H1 (cell line): ENCODE data around the gene HDAC9. TPM values are rescaled to one million over a fixed set of nuclear protein-coding genes. Genes with fewer than 3 reads are reported as not detected.

Experiments
- CTCF ChIA-PET: fragments of 300-600 bp; sonication (Branson Sonifier 250); formaldehyde crosslinking; loops from one replicate; lab custom pipeline; 2021; ENCODE audit not compliant: partially characterized antibody; lab: Charles Lee
- POLR2A ChIA-PET: fragments of 300-600 bp; sonication (Branson Sonifier 250); formaldehyde crosslinking; loops from one replicate; lab custom pipeline; 2021; ENCODE audit warnings: inconsistent platforms; ENCODE audit not compliant: partially characterized antibody; lab: Charles Lee
- DNase-seq, 2 experiments: peaks; one replicate each; pipeline versions ENCODE4 v3.0.0 to v3.0.0-alpha.2; 2010 to 2022; ENCODE audit warnings: low spot score in 2 of 2, low read depth in 1 of 2, mixed read lengths in 1 of 2
- FAIRE-seq: peaks from 2 replicates; lab custom pipeline; 2011; peaks lifted over from hg19 to GRCh38; lab: Jason Lieb, UNC
- H2AFZ ChIP-seq: 2 replicates; pipeline ENCODE4 v1.8.1; 2012; ENCODE audit warnings: low read length, inconsistent platforms
- H2AK5ac ChIP-seq: 2 replicates; pipeline ENCODE4 v1.6.1; 2013; ENCODE audit warnings: low read depth, low read length
- H2BK120ac ChIP-seq: replicated peaks from 2 replicates; pipeline ENCODE3; 2013; ENCODE audit warnings: low read depth, low read length, inconsistent platforms
- H2BK12ac ChIP-seq: 2 replicates; pipeline ENCODE4 v1.6.1; 2013; ENCODE audit warnings: low read depth, low read length
- H2BK15ac ChIP-seq: 2 replicates; pipeline ENCODE4 v1.6.1; 2013; ENCODE audit warnings: low read length
- H2BK20ac ChIP-seq: 2 replicates; pipeline ENCODE4 v1.6.1; 2013; ENCODE audit warnings: low read length
- H2BK5ac ChIP-seq: 2 replicates; pipeline ENCODE4 v1.6.1; 2013; ENCODE audit warnings: low read depth, low read length
- H3K14ac ChIP-seq: 2 replicates; pipeline ENCODE4 v1.6.1; 2013; ENCODE audit warnings: inconsistent platforms; ENCODE audit not compliant: insufficient read length
- H3K18ac ChIP-seq: 2 replicates; pipeline ENCODE4 v1.6.1; 2013; ENCODE audit warnings: low read length; ENCODE audit errors: extremely low read depth
- H3K23ac ChIP-seq: 2 replicates; pipeline ENCODE4 v1.6.1; 2013; ENCODE audit warnings: inconsistent platforms; ENCODE audit not compliant: insufficient read length
- H3K23me2 ChIP-seq: 2 replicates; pipeline ENCODE4 v1.6.1; 2013; ENCODE audit warnings: low read depth, low read length
- H3K27ac ChIP-seq: 2 replicates; pipeline ENCODE4 v1.6.1; 2011; ENCODE audit warnings: low read depth, low read length, inconsistent platforms
- H3K27me3 ChIP-seq, 4 experiments: replicated peaks in 1 of 4; 1 replicate in 1 of 4; 2 replicates in 3 of 4; pipeline versions ENCODE4 v1.6.1 to v1.8.1; 2011 to 2013; ENCODE audit warnings: low read length in 3 of 4, mild to moderate bottlenecking in 3 of 4, inconsistent platforms in 2 of 4, mixed read lengths in 2 of 4, moderate library complexity in 1 of 4; ENCODE audit not compliant: control insufficient read depth in 3 of 4, insufficient read depth in 3 of 4; ENCODE audit errors: extremely low read depth in 1 of 4
- H3K36me3 ChIP-seq, 4 experiments: 2 replicates each; pipeline versions ENCODE4 v1.6.1 to v1.8.1; 2011 to 2013; ENCODE audit warnings: mild to moderate bottlenecking in 4 of 4, low read length in 3 of 4, moderate library complexity in 2 of 4, control low read depth in 1 of 4, inconsistent platforms in 1 of 4; ENCODE audit not compliant: insufficient read depth in 4 of 4, control insufficient read depth in 2 of 4
- H3K4ac ChIP-seq: replicated peaks from 2 replicates; pipeline ENCODE3; 2013; ENCODE audit warnings: low read length, low read depth, mixed read lengths, inconsistent platforms; ENCODE audit not compliant: insufficient read length
- H3K4me1 ChIP-seq, 4 experiments: replicated peaks in 1 of 4; 1 replicate in 1 of 4; 2 replicates in 3 of 4; pipeline versions ENCODE4 v1.6.1 to v1.8.1; 2011 to 2013; ENCODE audit warnings: low read length in 3 of 4, inconsistent platforms in 2 of 4, mixed read lengths in 1 of 4; ENCODE audit not compliant: insufficient read depth in 4 of 4, control insufficient read depth in 3 of 4
- H3K4me2 ChIP-seq, 2 experiments: 2 replicates each; pipeline versions ENCODE4 v1.6.1 to v1.8.1; 2011 to 2013; ENCODE audit warnings: low read depth in 2 of 2, low read length in 2 of 2, control low read depth in 1 of 2, inconsistent platforms in 1 of 2, mild to moderate bottlenecking in 1 of 2; ENCODE audit not compliant: insufficient read depth in 1 of 2
- H3K4me3 ChIP-seq, 4 experiments: fragments of 200-600, 300-600 bp in 1 of 4; sonication (generic), shearing (Covaris generic), sonication (Bioruptor Twin) in 1 of 4; 2 replicates each; pipeline versions ENCODE4 v1.5.1 to v1.8.1; 2011 to 2016; ENCODE audit warnings: low read length in 4 of 4, low read depth in 3 of 4, control low read depth in 2 of 4, inconsistent platforms in 2 of 4, mild to moderate bottlenecking in 2 of 4, mixed read lengths in 1 of 4, moderate library complexity in 1 of 4; ENCODE audit not compliant: insufficient read depth in 2 of 4; ENCODE audit errors: extremely low read depth in 1 of 4
- H3K56ac ChIP-seq: replicated peaks from 2 replicates; pipeline ENCODE3; 2013; ENCODE audit warnings: low read depth, mild to moderate bottlenecking, mixed read lengths, low read length, inconsistent platforms; ENCODE audit not compliant: insufficient read length
- H3K79me1 ChIP-seq: 2 replicates; pipeline ENCODE4 v1.6.1; 2013; ENCODE audit warnings: low read depth, low read length, control low read depth
- H3K79me2 ChIP-seq, 2 experiments: 2 replicates each; pipeline versions ENCODE4 v1.6.1 to v1.8.1; 2012 to 2013; ENCODE audit warnings: low read length in 2 of 2, mild to moderate bottlenecking in 2 of 2, inconsistent platforms in 1 of 2; ENCODE audit not compliant: insufficient read depth in 2 of 2, control insufficient read depth in 1 of 2
- H3K9ac ChIP-seq, 4 experiments: replicated peaks in 1 of 4; 1 replicate in 1 of 4; 2 replicates in 3 of 4; pipeline versions ENCODE4 v1.6.1 to v1.8.1; 2011 to 2013; ENCODE audit warnings: low read depth in 3 of 4, low read length in 3 of 4, control low read depth in 2 of 4, mild to moderate bottlenecking in 2 of 4, moderate library complexity in 2 of 4, inconsistent platforms in 1 of 4; ENCODE audit errors: extremely low read depth in 1 of 4
- H3K9me3 ChIP-seq, 2 experiments: 2 replicates each; pipeline versions ENCODE4 v1.6.1 to v1.8.1; 2012 to 2013; ENCODE audit warnings: mild to moderate bottlenecking in 2 of 2, moderate library complexity in 2 of 2, control low read depth in 1 of 2, inconsistent platforms in 1 of 2, low read depth in 1 of 2, low read length in 1 of 2, mixed read lengths in 1 of 2; ENCODE audit not compliant: insufficient read depth in 2 of 2
- H4K20me1 ChIP-seq, 2 experiments: replicated peaks in 1 of 2; 2 replicates each; pipeline versions ENCODE3 to v1.8.1; 2011 to 2013; ENCODE audit warnings: inconsistent platforms in 2 of 2, low read length in 2 of 2, mild to moderate bottlenecking in 1 of 2; ENCODE audit not compliant: insufficient read depth in 2 of 2, control insufficient read depth in 1 of 2
- H4K5ac ChIP-seq: 2 replicates; pipeline ENCODE4 v1.6.1; 2013; ENCODE audit warnings: low read length, low read depth, mixed read lengths, inconsistent platforms; ENCODE audit not compliant: insufficient read length
- H4K8ac ChIP-seq: 2 replicates; pipeline ENCODE4 v1.8.0; 2013; ENCODE audit warnings: mild to moderate bottlenecking, moderate library complexity, low read length, inconsistent platforms; ENCODE audit not compliant: insufficient read depth; ENCODE audit errors: extremely low read depth
- H4K91ac ChIP-seq: replicated peaks from 2 replicates; pipeline ENCODE3; 2013; ENCODE audit warnings: low read length, mixed read lengths, inconsistent platforms; ENCODE audit not compliant: insufficient read length
- SRF ChIP-seq: IDR thresholded peaks from 2 replicates; pipeline ENCODE4 v1.6.1; 2011; ENCODE audit warnings: mild to moderate bottlenecking, low read depth, low read length, moderate library complexity
- WGBS, 2 experiments: shearing (Covaris generic) in 1 of 2; methylation state at CpG; one replicate each; pipeline versions ENCODE4 v1.1.6 to v1.1.7; 2013 to 2015; ENCODE audit warnings: low lambda C conversion rate in 2 of 2, mixed read lengths in 2 of 2, inconsistent platforms in 1 of 2, low coverage in 1 of 2, missing lambda C conversion rate in 1 of 2; ENCODE audit not compliant: insufficient replicate concordance in 2 of 2, insufficient coverage in 1 of 2, insufficient read length in 1 of 2; ENCODE audit errors: extremely low coverage in 1 of 2, missing lambda C conversion rate in 1 of 2; 5-methylcytosine and 5-hydroxymethylcytosine counted together
- polyA plus RNA-seq, 7 experiments: library from polyadenylated mRNA; depleted of rRNA in 3 of 7; stranded (reverse) in 5 of 7; unstranded in 2 of 7; fragments of >200 nt in 5 of 7; fragments of 200-250 nt in 2 of 7; gene quantifications; 1 replicate in 5 of 7; 2 replicates in 1 of 7; 4 replicates in 1 of 7; pipeline versions ENCODE4 v1.2.1 to v1.2.3, GENCODE V29; 2011 to 2013; ENCODE audit warnings: missing spikeins in 2 of 7, mixed read lengths in 2 of 7
- total RNA-seq: library from RNA; stranded (reverse); fragmentation: NEBNext Ultra II Directional; extraction: Animal tissue kit (Norgen Biotek cat#: 25700); gene quantifications from 2 replicates; pipeline ENCODE4 v1.2.1, GENCODE V29; 2021

The HDAC9 gene
- total and polyA plus RNA-seq, 2 of the 8 experiments (the other 6 are each of a cell fraction or from before 2014, with no cell fraction given): 9.5 to 13.1 TPM

- Histone ChIP-seq H2BK5ac (no peak overlapping the region), H4K20me1 (no peaks in the 10 kb centered on the region), H2BK15ac (no peak overlapping the region), H3K4me2 (no peak overlapping the region), H3K36me3 (no peaks in the 10 kb centered on the region), H4K8ac (no peak overlapping the region), H4K91ac (no peak overlapping the region), H3K79me1 (no peaks in the 10 kb centered on the region), H3K4ac (no peak overlapping the region), H2BK20ac (no peak overlapping the region), H3K27me3 (no peaks in the 10 kb centered on the region), H3K23me2 (no peaks in the 10 kb centered on the region), H2BK12ac (no peak overlapping the region), H3K27ac (no peak overlapping the region), H3K9me3 (no peaks in the 10 kb centered on the region), H2AK5ac (no peak overlapping the region), H3K4me1 (no peaks in the 10 kb centered on the region), H2AFZ (no peak overlapping the region), H3K56ac (no peak overlapping the region), H4K5ac (no peak overlapping the region), H3K79me2 (no peaks in the 10 kb centered on the region), H3K9ac (no peak overlapping the region), H3K18ac (no peak overlapping the region), H3K4me3 (no peak overlapping the region), H3K23ac (no peak overlapping the region), H3K14ac (no peak overlapping the region), H2BK120ac (no peak overlapping the region)
- FAIRE-seq: no peak
- POLR2A ChIA-PET: no interaction called here
- 74% methylated on average over 3 of the region's 3 CpGs; no CpG with 5 or more reads in 1 of the 2 experiments for WGBS, 2 experiments
- TF ChIP-seq SRF: no peak
- no peak for DNase-seq
- CTCF ChIA-PET: interaction anchor here (0.7 kb wide), 1 partner anchor 107 kb away, joined by 4 read pairs; no protein-coding TSS in a partner anchor
Measured at GRCh38 chr7:18778594-18778993, 283.0 kb downstream of the HDAC9 start.
